Astrocyte (in vitro differentiated cells and primary cell): ENCODE results near the gene RALGDS. TPM values are rescaled to one million over a fixed set of nuclear protein-coding genes. Genes with fewer than 3 reads are reported as not detected.

Source experiments
- DNase-seq: peaks from one replicate; pipeline ENCODE4 v3.0.0-alpha.2; 2010; ENCODE audit warnings: low read depth
- FAIRE-seq: peaks from 2 replicates; lab custom pipeline; 2011; peaks lifted over from hg19 to GRCh38; lab: Jason Lieb, UNC
- H2AFZ ChIP-seq: 2 replicates; pipeline ENCODE4 v1.6.0; 2012; ENCODE audit warnings: low read depth, low read length, inconsistent platforms
- H3K27ac ChIP-seq: 2 replicates; pipeline ENCODE4 v1.5.1; 2011; ENCODE audit warnings: low read depth, low read length, inconsistent platforms
- H3K27me3 ChIP-seq: 2 replicates; pipeline ENCODE4 v1.6.0; 2011; ENCODE audit warnings: low read length, inconsistent platforms; ENCODE audit not compliant: insufficient read depth
- H3K36me3 ChIP-seq: 2 replicates; pipeline ENCODE4 v1.5.1; 2011; ENCODE audit warnings: low read length, inconsistent platforms; ENCODE audit not compliant: insufficient read depth
- H3K4me1 ChIP-seq: 2 replicates; pipeline ENCODE4 v1.5.1; 2011; ENCODE audit warnings: low read length, inconsistent platforms; ENCODE audit not compliant: insufficient read depth
- H3K4me2 ChIP-seq: 2 replicates; pipeline ENCODE4 v1.6.0; 2012; ENCODE audit warnings: low read length, inconsistent platforms
- H3K4me3 ChIP-seq: 2 replicates; pipeline ENCODE4 v1.5.1; 2011; ENCODE audit warnings: low read depth, mild to moderate bottlenecking, low read length, inconsistent platforms; ENCODE audit not compliant: insufficient read depth
- H3K79me2 ChIP-seq: 2 replicates; pipeline ENCODE4 v1.6.0; 2012; ENCODE audit warnings: mild to moderate bottlenecking, low read length, inconsistent platforms; ENCODE audit not compliant: insufficient read depth
- H3K9ac ChIP-seq: 2 replicates; pipeline ENCODE4 v1.6.0; 2012; ENCODE audit warnings: mild to moderate bottlenecking, low read length, inconsistent platforms
- H3K9me3 ChIP-seq: 2 replicates; pipeline ENCODE4 v1.5.1; 2012; ENCODE audit warnings: low read depth, mild to moderate bottlenecking, low read length, inconsistent platforms; ENCODE audit not compliant: insufficient read depth
- H4K20me1 ChIP-seq: 2 replicates; pipeline ENCODE4 v1.6.0; 2012; ENCODE audit warnings: low read length, inconsistent platforms; ENCODE audit not compliant: insufficient read depth
- H3K27ac Mint-ChIP-seq: one replicate; pipeline ENCODE4 v1.8.0; 2021; ENCODE audit warnings: mild to moderate bottlenecking, mixed read lengths; ENCODE audit not compliant: unreplicated experiment
- H3K27me3 Mint-ChIP-seq: one replicate; pipeline ENCODE4 v1.8.0; 2021; ENCODE audit warnings: low read depth, mixed read lengths; ENCODE audit not compliant: unreplicated experiment
- H3K36me3 Mint-ChIP-seq: one replicate; pipeline ENCODE4 v1.8.0; 2021; ENCODE audit warnings: low read depth, mixed read lengths; ENCODE audit not compliant: unreplicated experiment
- H3K4me1 Mint-ChIP-seq: one replicate; pipeline ENCODE4 v1.8.0; 2021; ENCODE audit warnings: low read depth, mixed read lengths; ENCODE audit not compliant: unreplicated experiment
- H3K4me3 Mint-ChIP-seq: one replicate; pipeline ENCODE4 v1.8.0; 2021; ENCODE audit warnings: mild to moderate bottlenecking, moderate library complexity, mixed read lengths; ENCODE audit not compliant: unreplicated experiment
- H3K9me3 Mint-ChIP-seq: one replicate; pipeline ENCODE4 v1.8.0; 2021; ENCODE audit warnings: mild to moderate bottlenecking, mixed read lengths; ENCODE audit not compliant: unreplicated experiment
- CTCF ChIP-seq: IDR thresholded peaks from 2 replicates; pipeline ENCODE4 v1.5.1; 2011; ENCODE audit warnings: low read depth, mild to moderate bottlenecking, inconsistent platforms, low read length, moderate library complexity; ENCODE audit not compliant: insufficient read depth
- EZH2 ChIP-seq: IDR thresholded peaks from 2 replicates; pipeline ENCODE4 v1.6.1; 2012; ENCODE audit warnings: mild to moderate bottlenecking, low read length, inconsistent platforms; ENCODE audit not compliant: insufficient read depth
- total RNA-seq: library from RNA; stranded (reverse); gene quantifications from 2 replicates; pipeline ENCODE4 v1.2.1, GENCODE V29; 2021

The RALGDS gene
- total RNA-seq, 1 donor from 2014 or later: 46.6 TPM

DNA sequence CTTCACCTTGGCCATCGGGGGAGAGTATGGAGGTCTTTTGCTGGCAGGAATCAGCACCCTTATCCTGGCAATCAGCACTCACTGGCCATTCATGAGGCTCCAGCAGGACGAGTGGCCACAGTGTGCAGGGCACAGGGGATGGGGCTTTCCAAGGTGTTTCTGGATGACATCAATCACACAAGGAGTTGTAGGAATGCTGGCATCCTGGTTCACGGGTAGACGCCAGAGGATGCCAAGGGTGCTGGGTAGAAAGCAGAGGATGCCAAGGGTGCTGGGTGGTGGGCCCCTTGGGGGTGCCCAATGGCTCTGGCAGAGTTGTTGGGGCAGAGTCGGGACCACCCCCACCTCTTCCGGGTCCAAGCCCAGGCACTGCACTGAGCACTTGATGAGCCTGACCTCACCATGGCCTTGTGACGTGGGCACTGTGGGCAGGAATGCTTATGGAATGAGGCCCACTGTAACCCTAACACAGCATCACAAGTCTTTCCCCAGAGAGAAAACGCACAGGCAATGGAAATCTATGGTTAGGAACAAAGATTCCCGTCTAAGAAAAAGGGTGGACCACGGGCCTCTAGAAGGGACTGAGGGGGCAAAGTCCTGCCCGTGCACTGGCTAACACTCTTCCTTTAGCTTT, 30.2 kb downstream of the RALGDS start:
- peaks cover 6% of the 10 kb centered on the region for H3K36me3 Mint-ChIP-seq
- no peak overlapping the region for H2AFZ ChIP-seq
- H3K9me3 Mint-ChIP-seq: no peaks in the 10 kb centered on the region
- no peaks in the 10 kb centered on the region for H3K36me3 ChIP-seq
- H3K9me3 ChIP-seq: no peaks in the 10 kb centered on the region
- no peak for DNase-seq
- H3K9ac ChIP-seq: no peak overlapping the region
- H3K4me3 ChIP-seq: no peak overlapping the region
- no peak overlapping the region for H3K4me2 ChIP-seq
- H3K4me3 Mint-ChIP-seq: no peak overlapping the region
- peak overlapping the region; percentile 8 for H3K27ac Mint-ChIP-seq
- H3K4me1 ChIP-seq: no peaks in the 10 kb centered on the region
- H3K4me1 Mint-ChIP-seq: no peaks in the 10 kb centered on the region
- no peak for TF ChIP-seq CTCF
- H3K27ac ChIP-seq: no peak overlapping the region
- FAIRE-seq: no peak
- H3K79me2 ChIP-seq: no peaks in the 10 kb centered on the region
- no peaks in the 10 kb centered on the region for H3K27me3 ChIP-seq
- H3K27me3 Mint-ChIP-seq: no peaks in the 10 kb centered on the region
- H4K20me1 ChIP-seq: no peaks in the 10 kb centered on the region

DNA sequence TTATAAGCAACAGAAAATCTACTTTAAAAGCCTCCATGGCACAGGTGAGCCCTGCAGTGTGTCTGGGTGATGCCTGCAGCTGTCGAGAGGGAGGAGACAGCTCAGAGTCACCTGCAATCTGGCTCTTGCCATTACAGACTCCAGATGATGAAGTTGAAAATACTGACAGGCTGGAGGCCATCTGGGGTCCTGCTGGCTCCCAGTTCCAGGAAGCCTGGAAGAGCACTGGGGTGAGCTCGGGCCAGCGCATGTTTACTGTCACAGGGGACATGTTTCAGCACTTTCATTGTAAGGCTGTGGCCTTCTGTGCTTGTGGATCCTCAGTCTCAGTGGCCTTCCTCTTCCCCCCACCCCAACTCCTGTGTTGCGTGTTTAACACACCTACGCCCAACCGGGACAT, 30.9 kb downstream of the RALGDS start:
- Mint-ChIP-seq H3K4me3 (no peak overlapping the region), H3K27me3 (no peaks in the 10 kb centered on the region), H3K27ac (peak overlapping the region; percentile 8), H3K4me1 (no peaks in the 10 kb centered on the region), H3K9me3 (no peaks in the 10 kb centered on the region), H3K36me3 (peaks cover 4% of the 10 kb centered on the region)
- Histone ChIP-seq H3K27ac (no peak overlapping the region), H3K9me3 (no peaks in the 10 kb centered on the region), H3K79me2 (no peaks in the 10 kb centered on the region), H4K20me1 (no peaks in the 10 kb centered on the region), H3K9ac (no peak overlapping the region), H3K4me1 (no peaks in the 10 kb centered on the region), H2AFZ (no peak overlapping the region), H3K4me2 (no peak overlapping the region), H3K36me3 (no peaks in the 10 kb centered on the region), H3K4me3 (no peak overlapping the region), H3K27me3 (no peaks in the 10 kb centered on the region)
- TF ChIP-seq CTCF: no peak
- TF ChIP-seq EZH2: no peak
- no peak for DNase-seq
- FAIRE-seq: no peak

DNA sequence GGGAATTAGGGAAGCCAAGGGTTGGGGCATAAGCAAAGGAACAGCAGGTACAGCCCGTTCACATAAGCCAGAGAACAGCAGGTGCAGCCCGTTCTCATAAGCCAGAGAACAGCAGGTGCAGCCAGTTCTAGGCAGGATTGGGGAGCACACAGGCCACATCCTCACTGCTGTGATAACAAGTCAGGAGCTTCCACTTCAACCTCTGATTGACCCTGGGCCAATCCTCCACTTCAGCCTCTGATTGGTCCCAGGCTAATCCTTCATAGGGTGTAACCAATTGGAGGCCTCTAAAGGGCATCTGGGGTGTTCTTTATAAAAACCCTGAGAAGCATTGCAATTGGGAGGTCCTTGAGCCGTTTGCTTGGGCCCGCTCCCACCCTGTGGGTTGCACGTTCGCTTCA, 31.8 kb downstream of the RALGDS start:
- H3K4me3 Mint-ChIP-seq: no peak overlapping the region
- H3K9me3 Mint-ChIP-seq: no peaks in the 10 kb centered on the region
- Histone ChIP-seq H3K4me3 (no peak overlapping the region), H4K20me1 (no peaks in the 10 kb centered on the region), H3K4me1 (no peaks in the 10 kb centered on the region), H3K9me3 (no peaks in the 10 kb centered on the region), H2AFZ (no peak overlapping the region), H3K27ac (no peak overlapping the region), H3K36me3 (no peaks in the 10 kb centered on the region), H3K9ac (no peak overlapping the region), H3K27me3 (no peaks in the 10 kb centered on the region), H3K79me2 (no peaks in the 10 kb centered on the region), H3K4me2 (no peak overlapping the region)
- H3K4me1 Mint-ChIP-seq: no peaks in the 10 kb centered on the region
- FAIRE-seq: no peak
- peaks cover 4% of the 10 kb centered on the region for H3K36me3 Mint-ChIP-seq
- TF ChIP-seq CTCF (no peak), EZH2 (no peak)
- no peak for DNase-seq
- no peak overlapping the region for H3K27ac Mint-ChIP-seq
- no peaks in the 10 kb centered on the region for H3K27me3 Mint-ChIP-seq
